HepG2 (cell line): ENCODE measurements around the gene RHOT2. TPM values are rescaled to one million over a fixed set of nuclear protein-coding genes. Genes with fewer than 3 reads are reported as not detected.

Source experiments
- ATF7 ChIP-seq, 2 experiments: fragments of 450-650 bp in 1 of 2; sonication (generic) in 1 of 2; formaldehyde crosslinking in 1 of 2; IDR thresholded peaks; 2 replicates each; pipeline versions ENCODE4 v1.4.0 to v1.6.1; 2016 to 2020; ENCODE audit warnings: antibody characterized with exemption in 1 of 2, mild to moderate bottlenecking in 1 of 2, missing genetic modification reagents in 1 of 2
- CHD4 ChIP-seq: fragments of 200-600 bp; sonication (generic); IDR thresholded peaks from 2 replicates; pipeline ENCODE4 v1.7.0; 2017; ENCODE audit warnings: mild to moderate bottlenecking, low read length, borderline replicate concordance
- DMAP1 ChIP-seq: IDR thresholded peaks from 2 replicates; pipeline ENCODE4 v1.6.1; 2016
- DNMT3B ChIP-seq: conservative IDR thresholded peaks from 2 replicates; pipeline ENCODE4 v1.6.1; 2016; ENCODE audit warnings: missing biosample characterization, control low read depth
- DZIP1 ChIP-seq: sonication (generic); formaldehyde crosslinking; IDR thresholded peaks from 2 replicates; pipeline ENCODE4 v1.5.0; 2020; ENCODE audit warnings: mild to moderate bottlenecking, missing genetic modification reagents
- GRHL1 ChIP-seq: sonication (generic); formaldehyde crosslinking; conservative IDR thresholded peaks from 2 replicates; pipeline ENCODE4 v1.8.0; 2022; ENCODE audit warnings: missing genetic modification reagents
- PAX8 ChIP-seq: sonication (generic); formaldehyde crosslinking; IDR thresholded peaks from 2 replicates; pipeline ENCODE4 v1.8.0; 2022; ENCODE audit warnings: mild to moderate bottlenecking, missing genetic modification reagents, borderline replicate concordance
- SNAPC4 ChIP-seq: sonication (generic); formaldehyde crosslinking; IDR thresholded peaks from 2 replicates; pipeline ENCODE4 v1.4.0; 2020; ENCODE audit warnings: mild to moderate bottlenecking, missing genetic modification reagents
- ZBTB44 ChIP-seq: sonication (generic); formaldehyde crosslinking; IDR thresholded peaks from 2 replicates; pipeline ENCODE4 v1.4.0; 2020; ENCODE audit warnings: missing genetic modification reagents
- ZFAT ChIP-seq: sonication (generic); formaldehyde crosslinking; conservative IDR thresholded peaks from 2 replicates; pipeline ENCODE4 v1.8.1; 2023; ENCODE audit warnings: missing genetic modification reagents, inconsistent platforms
- ZNF281 ChIP-seq: sonication (generic); formaldehyde crosslinking; IDR thresholded peaks from 2 replicates; pipeline ENCODE4 v1.4.0; 2020; ENCODE audit warnings: missing genetic modification reagents, borderline replicate concordance
- ZNF547 ChIP-seq: sonication (generic); formaldehyde crosslinking; IDR thresholded peaks from 2 replicates; pipeline ENCODE4 v1.5.1; 2020; ENCODE audit warnings: mild to moderate bottlenecking, missing genetic modification reagents
- ZNF562 ChIP-seq: sonication (generic); formaldehyde crosslinking; IDR thresholded peaks from 2 replicates; pipeline ENCODE4 v1.8.0; 2022; ENCODE audit warnings: missing genetic modification reagents, borderline replicate concordance
- ZNF670 ChIP-seq: sonication (generic); formaldehyde crosslinking; IDR thresholded peaks from 2 replicates; pipeline ENCODE4 v1.8.0; 2022; ENCODE audit warnings: mild to moderate bottlenecking, missing genetic modification reagents, borderline replicate concordance
- polyA plus RNA-seq, 8 experiments: library from polyadenylated mRNA; depleted of rRNA in 3 of 8; stranded (reverse) in 7 of 8; unstranded in 1 of 8; fragments of >200 nt; fragmentation: Illumina TruSeq in 4 of 8; extraction: Trizol in 4 of 8; gene quantifications; 2 replicates each; pipeline versions ENCODE4 v1.2.1 to v1.2.3, GENCODE V29; 2011 to 2016; ENCODE audit warnings: low read depth in 4 of 8, missing spikeins in 1 of 8, mixed read lengths in 1 of 8; ENCODE audit not compliant: insufficient read depth in 1 of 8
- total RNA-seq, 5 experiments: library from RNA; depleted of rRNA; stranded (reverse); fragments of >200 nt; fragmentation: Illumina TruSeq; extraction: Trizol; gene quantifications; 2 replicates each; pipeline ENCODE4 v1.2.3, GENCODE V29; 2016; ENCODE audit warnings: low read depth in 1 of 5

RHOT2 gene
- total and polyA plus RNA-seq, 2 of the 13 experiments (the other 11 are each of a cell fraction or from before 2014, with no cell fraction given): 63.6 to 76.9 TPM

GRCh38 chr16:630249-630814 lies 37.6 kb upstream of the RHOT2 start (continued):
- TF ChIP-seq ZNF281 (CRISPR knock-in tag): peak; percentile 97
- no peak for TF ChIP-seq GRHL1 (CRISPR knock-in tag)
- no peak; the same call in 1 of the 2 replicates for TF ChIP-seq SNAPC4 (CRISPR knock-in tag)
- no peak for TF ChIP-seq DNMT3B (CRISPR knock-in tag)
- TF ChIP-seq ATF7 (IDR thresholded peaks at IDR 0.05): no peak
- peak; percentile 21; the same call in 1 of the 2 replicates for TF ChIP-seq ATF7 (CRISPR knock-in tag; IDR thresholded peaks at IDR 0.05)
- TF ChIP-seq ZFAT (CRISPR knock-in tag): no peak
- no peak for TF ChIP-seq ZBTB44 (CRISPR knock-in tag)
- 0 out of 2 replicates have a peak, but pooled peaks have one; percentile 2 for TF ChIP-seq ZNF547
- 0 out of 2 replicates have a peak, but pooled peaks have one; percentile 73 for TF ChIP-seq PAX8
- TF ChIP-seq DMAP1 (CRISPR knock-in tag): 0 out of 2 replicates have a peak, but pooled peaks have one; percentile 9
- no peak for TF ChIP-seq ZNF562 (CRISPR knock-in tag)
- 0 out of 2 replicates have a peak, but pooled peaks have one; percentile 19 for TF ChIP-seq CHD4
- no peak for TF ChIP-seq ZNF670 (CRISPR knock-in tag)
- no peak for TF ChIP-seq DZIP1 (CRISPR knock-in tag)
